Effector CD4-positive, alpha-beta T cell (primary cell): Measurements from ENCODE around the gene ZNF142.
"Not testable (repeated sequence)": the region's sequence is repeated elsewhere in the genome, so short reads cannot be mapped to it uniquely, and the experiment has no call there.

Source experiments
- DNase-seq: peaks from one replicate; pipeline ENCODE4 v3.0.0-alpha.2; 2020
- total RNA-seq: gene quantifications from one replicate; lab custom pipeline; 2026; lab: John Stamatoyannopoulos, UW

Gene ZNF142
- 83.3 reads per million, percentile 79 among the genes with 10 or more reads in this experiment for total RNA-seq

DNA sequence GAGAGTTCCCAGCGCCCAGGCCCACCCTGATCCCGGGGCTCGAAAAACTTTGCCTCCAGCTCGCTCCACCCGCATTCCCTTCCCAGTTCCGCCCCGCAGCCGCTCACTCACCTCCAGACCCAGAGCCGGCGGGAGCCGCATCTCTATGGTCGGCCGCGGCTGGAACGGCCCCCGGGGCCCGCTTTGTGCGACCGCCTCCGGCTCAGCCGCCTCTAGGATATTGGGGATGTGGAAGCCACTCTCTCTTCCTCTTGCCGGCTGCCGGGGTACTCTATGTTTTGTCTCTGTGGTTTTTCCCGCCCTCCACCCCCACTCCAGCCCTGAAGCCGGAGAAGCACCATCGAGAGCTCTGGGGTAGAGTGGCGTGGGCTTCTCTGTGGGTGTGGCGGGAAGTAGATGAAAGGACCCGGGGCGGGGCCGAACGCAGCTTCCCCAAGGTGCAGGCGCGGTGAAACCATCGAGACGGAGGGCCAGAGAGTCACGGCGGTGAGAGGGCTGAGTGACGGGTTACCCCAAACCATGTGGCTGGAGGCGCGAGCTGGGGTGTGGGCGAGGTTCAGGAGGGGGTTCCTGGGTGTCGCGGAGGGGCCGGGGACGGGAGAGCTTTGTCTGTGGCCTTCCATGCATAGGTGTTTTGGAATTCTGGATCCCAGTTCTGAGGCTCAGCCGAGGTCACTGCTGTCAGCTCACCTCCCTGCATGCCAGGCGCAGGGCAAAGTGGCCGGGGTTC lies at the start of gene ZNF142, which contains the start of gene BCS1L:
ZNF142 (minus strand) TSS at position 366 of the 730 bp plus-strand sequence. CDS start 3,194 bp downstream, outside the sequence.
BCS1L (plus strand) TSS at position 426 of the 730 bp plus-strand sequence. CDS start 1,305 bp downstream, outside the sequence.
- DNase-seq, result peak; percentile 89

DNA sequence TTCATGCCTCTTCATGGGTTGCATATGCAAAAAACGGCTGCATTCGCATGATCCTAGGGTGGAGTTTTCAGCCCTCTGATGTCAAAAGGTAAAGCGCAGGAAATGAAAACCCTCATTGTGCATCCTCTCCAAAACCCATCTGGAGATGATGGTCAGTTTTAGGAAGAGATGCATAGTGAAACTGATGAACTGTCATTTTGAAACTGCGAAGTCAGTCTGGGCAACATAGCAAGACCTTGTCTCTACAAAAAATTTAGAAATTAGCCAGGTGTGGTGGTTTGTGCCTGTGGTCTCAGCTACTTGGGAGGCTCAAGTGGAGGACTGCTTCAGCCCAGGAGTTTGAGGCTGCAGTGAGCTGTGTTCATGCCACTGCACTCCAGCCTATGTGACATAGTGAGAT lies 48.7 kb upstream of the ZNF142 start:
- DNase-seq, result no peak

DNA sequence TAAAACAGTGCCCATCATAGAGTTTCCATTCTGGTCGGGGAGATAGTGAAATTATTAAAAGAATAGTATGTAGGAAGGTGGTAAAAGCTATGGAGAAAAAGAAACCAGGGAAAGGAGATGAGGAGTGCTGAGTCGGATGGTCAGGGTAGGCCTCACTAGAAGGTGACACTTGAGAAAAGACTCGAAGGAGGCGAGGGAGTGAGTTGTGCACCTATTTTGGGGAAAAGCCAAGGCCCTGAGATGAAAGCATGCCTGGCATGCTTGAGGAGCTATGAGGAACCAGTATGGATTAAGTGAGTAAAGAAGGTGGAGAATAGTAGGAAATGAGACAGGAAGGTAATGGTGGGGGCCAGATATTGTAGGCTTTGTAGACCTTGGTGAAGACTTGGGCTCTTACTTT lies 43.9 kb upstream of the ZNF142 start:
- no peak for DNase-seq

DNA sequence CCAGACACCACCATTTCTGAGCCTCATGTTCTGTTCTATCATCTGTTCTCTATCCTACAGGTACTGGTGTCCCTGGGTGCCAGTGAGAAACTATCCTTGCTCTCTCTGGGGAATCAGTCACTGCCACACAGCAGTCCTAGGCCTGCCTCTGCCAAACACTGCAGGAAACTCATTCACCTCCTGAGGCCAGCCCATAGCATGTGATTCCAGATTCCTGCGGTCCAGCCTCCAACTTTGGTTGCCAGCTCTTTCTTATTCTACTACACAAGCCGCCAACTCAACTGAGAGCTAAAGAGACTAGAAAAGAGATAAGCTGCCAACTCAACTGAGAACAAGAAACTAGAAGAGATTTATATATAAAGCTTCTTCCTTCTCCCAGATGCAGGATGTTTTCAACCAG lies 42.4 kb upstream of the ZNF142 start:
- no peak for DNase-seq

DNA sequence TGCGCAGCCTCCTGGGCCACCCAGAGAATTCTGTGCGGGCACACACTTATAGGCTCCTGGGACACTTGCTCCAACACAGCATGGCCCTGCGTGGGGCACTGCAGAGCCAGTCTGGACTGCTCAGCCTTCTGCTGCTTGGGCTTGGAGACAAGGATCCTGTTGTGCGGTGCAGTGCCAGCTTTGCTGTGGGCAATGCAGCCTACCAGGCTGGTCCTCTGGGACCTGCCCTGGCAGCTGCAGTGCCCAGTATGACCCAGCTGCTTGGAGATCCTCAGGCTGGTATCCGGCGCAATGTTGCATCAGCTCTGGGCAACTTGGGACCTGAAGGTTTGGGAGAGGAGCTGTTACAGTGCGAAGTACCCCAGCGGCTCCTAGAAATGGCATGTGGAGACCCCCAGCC lies 39.5 kb upstream of the ZNF142 start:
- DNase-seq, result no peak

DNA sequence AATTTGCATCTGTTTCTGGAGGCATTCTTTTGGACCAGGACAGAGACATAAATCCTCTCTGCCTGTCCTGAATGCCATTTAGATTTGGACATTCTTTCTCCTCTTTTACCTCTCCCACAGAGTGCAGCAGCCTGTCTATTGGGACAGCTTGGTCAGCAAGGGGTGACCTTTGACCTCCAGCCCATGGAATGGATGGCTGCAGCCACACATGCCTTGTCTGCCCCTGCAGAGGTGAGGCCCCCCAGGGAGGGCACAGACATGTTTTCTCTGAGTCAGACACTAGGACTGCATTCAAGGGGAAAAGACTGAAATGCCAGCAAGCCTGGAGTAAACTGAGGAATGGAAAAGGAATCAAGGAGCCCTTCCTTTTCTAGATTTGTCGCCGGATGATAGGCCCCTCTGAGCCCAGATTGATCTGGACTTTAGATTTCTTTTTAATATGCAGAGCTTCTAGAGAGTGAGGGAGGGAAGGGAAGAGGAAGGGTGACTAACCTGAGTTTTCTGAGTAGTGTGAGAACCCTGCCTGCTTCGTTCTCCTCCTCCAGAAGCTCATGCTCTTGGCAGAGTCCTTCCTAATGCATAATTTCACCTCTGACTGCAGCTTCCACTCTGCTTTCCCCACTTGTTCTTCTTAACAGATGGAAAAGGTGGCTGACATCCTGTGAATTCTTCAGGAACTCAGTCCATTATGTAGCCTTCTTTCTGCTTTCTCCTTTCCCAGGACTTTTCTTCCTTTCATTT lies 35.2 kb upstream of the ZNF142 start:
- no peak for DNase-seq

GRCh38 chr2:218691234-218691633 lies 31.8 kb upstream of the ZNF142 start:
- no peak for DNase-seq

DNA sequence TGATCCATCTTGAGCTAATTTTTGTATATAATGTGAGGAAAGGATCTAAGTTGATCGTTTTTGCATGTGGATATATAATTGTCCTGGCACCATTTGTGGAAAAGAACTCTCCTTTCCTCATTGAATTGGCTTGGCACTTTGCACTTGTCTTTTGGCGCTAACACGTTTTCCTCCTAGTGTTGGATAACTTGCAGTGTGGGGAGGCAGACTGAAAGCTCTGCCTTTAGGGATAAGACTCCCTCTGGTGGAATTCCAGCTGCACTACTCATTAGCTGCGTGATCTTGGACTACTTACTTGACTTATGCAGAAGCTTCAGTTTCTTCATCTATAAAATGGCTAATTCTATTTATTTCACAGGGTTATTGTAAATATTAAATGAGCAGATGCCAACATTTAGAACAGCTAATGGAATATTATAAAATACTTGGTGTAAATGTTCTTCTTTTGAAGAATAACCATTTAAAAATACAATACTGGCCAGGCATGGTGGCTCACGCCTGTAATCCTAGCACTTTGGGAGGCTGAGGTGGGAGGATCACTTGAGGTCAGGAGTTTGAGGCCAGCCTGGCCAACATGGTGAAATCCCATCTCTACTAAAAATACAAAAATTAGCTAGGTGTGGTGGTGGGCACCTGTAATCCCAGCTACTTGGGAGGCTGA lies 28.1 kb upstream of the ZNF142 start:
- DNase-seq, result not testable (repeated sequence)

DNA sequence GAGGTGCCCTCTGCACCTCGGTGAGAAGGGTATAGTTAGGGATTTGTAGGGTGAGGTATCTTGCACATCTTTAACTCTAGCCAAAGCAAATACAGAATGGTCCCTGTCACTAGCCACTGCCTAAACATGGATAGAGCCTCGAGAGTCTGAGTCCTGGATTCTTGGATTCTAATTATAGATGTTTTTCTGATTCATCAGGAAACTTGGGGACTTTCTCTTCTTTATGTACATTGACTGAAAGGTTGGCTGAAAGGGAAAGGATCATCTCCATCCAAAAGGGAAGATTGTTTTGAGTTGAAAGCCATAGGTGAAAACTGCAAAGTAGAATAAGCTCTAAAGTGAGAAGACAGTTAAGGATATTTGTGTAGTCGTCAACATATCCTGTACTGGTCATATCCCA lies 20.6 kb upstream of the ZNF142 start:
- no peak for DNase-seq

DNA sequence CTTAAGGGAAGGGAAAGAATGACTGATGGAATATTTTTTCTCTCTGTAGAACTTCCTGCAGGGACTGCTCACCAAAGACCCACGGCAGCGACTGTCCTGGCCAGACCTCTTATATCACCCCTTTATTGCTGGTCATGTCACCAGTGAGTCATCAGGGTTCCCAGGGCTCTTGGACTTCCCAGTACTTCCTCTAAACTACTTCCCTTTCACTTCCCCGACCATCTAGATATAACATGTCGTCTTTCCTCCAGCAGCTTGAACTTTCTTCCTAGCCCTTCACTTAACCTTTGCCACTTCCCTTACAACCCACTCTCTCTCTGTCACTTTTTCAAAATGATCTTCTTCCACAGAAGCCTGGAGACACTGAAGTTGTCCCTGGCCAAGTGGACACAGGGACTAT lies 19.7 kb upstream of the ZNF142 start:
- no peak for DNase-seq

GRCh38 chr2:218671654-218672566 lies 12.5 kb upstream of the ZNF142 start, which contains the start of the genes RNF25 and STK36:
RNF25 (minus strand) TSS chr2:218672002; CDS start chr2:218671970, 32 bp downstream.
STK36 (plus strand) TSS chr2:218672086; CDS start chr2:218672830, 744 bp downstream.
- peak; percentile 77 for DNase-seq

- DNase-seq, result no peak
Measured at GRCh38 chr2:218671097-218671653, 11.8 kb upstream of the ZNF142 start.

- no peak for DNase-seq
Measured at GRCh38 chr2:218664653-218665052, 5.2 kb upstream of the ZNF142 start.

GRCh38 chr2:218663901-218664300 lies 4.5 kb upstream of the ZNF142 start:
- no peak for DNase-seq

- DNase-seq, result no peak
Measured at GRCh38 chr2:218662827-218663226, 3.4 kb upstream of the ZNF142 start.

DNA sequence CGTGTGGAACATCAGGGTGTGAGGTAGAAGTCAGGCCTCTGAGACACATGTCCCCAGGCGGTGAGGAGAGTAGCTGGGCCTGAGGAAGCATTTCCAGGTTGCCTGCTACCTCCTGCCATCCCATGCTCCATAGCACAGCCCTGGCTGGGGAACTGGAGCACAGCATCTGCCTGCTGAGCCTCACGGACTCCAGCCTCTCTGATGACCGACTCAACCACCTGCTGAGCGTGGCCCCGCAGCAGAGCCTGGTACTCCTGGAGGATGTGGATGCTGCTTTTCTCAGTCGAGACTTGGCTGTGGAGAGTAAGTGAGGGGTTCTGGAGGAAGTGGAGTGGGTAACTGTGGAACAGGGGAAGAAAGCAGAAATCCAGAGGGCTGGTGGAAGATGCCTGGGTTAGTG lies 3.0 kb upstream of the ZNF142 start:
- no peak for DNase-seq

GRCh38 chr2:218659988-218660358 lies 550 bp upstream of the ZNF142 start:
- DNase-seq, result no peak

- DNase-seq, result peak; percentile 16
Measured at GRCh38 chr2:218658671-218659257, 659 bp downstream of the ZNF142 start.

- no peak for DNase-seq
Measured at GRCh38 chr2:218655751-218656150, 3.7 kb downstream of the ZNF142 start.

GRCh38 chr2:218648787-218649100 lies 10.7 kb downstream of the ZNF142 start:
- no peak for DNase-seq

- peak; percentile 19 for DNase-seq
Measured at GRCh38 chr2:218648088-218648786, 11.2 kb downstream of the ZNF142 start.
